ENCODE data around the gene IL33.

DNA sequence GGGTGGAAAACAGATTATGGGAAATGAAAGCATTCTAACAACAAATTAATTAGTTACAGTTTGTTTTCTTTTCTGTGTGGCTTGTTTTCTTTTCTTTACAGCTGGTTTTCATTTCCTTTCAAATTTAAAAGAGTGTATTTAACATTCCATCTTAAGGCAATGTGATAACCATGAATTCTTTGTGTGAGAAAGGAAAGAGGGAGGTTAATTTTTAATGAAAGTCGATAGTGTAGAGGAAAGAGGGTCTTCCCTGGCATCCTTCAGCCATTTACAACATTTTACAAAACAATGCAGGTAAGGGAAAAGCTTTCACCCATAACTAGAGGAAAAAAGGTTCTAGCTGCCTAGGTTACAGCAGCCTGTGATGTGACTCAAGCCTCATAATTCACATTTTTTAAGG, 43.9 kb upstream of the IL33 start:
- TF ChIP-seq CTCF (conservative IDR thresholded peaks at IDR 0.05 in 1 of 2, IDR thresholded peaks at IDR 0.05 in 1 of 2; ENCODE audit: low read depth in 1 of 2, low read length in 2 of 2) (no peak), EZH2 (IDR thresholded peaks at IDR 0.05; ENCODE audit: low read length, missing control alignments) (no peak)

All from fibroblast of lung (primary cell).